Coronary artery (tissue), 2 donors: ENCODE measurements around the gene ITGA7.
A peak's percentile ranks its signal among the peaks of the same experiment; 100 is the strongest.

Experiments
- DNase-seq: peaks from one replicate; pipeline ENCODE4 v3.0.0-alpha.2; 2017; ENCODE audit warnings: low spot score
- H3K27ac ChIP-seq, 2 donors: fragments of 200-600 bp; sonication (generic); one replicate each; pipeline ENCODE4 v1.5.1; 2016 to 2019
- H3K4me3 ChIP-seq: fragments of 200-600 bp; sonication (generic); 2 replicates; pipeline ENCODE4 v1.5.1; 2016; ENCODE audit warnings: mild to moderate bottlenecking, moderate library complexity
- CTCF ChIP-seq: fragments of 200-600 bp; sonication (generic); IDR thresholded peaks from one replicate; pipeline ENCODE4 v1.5.1; 2019; ENCODE audit warnings: antibody characterized with exemption

The ITGA7 gene

DNA sequence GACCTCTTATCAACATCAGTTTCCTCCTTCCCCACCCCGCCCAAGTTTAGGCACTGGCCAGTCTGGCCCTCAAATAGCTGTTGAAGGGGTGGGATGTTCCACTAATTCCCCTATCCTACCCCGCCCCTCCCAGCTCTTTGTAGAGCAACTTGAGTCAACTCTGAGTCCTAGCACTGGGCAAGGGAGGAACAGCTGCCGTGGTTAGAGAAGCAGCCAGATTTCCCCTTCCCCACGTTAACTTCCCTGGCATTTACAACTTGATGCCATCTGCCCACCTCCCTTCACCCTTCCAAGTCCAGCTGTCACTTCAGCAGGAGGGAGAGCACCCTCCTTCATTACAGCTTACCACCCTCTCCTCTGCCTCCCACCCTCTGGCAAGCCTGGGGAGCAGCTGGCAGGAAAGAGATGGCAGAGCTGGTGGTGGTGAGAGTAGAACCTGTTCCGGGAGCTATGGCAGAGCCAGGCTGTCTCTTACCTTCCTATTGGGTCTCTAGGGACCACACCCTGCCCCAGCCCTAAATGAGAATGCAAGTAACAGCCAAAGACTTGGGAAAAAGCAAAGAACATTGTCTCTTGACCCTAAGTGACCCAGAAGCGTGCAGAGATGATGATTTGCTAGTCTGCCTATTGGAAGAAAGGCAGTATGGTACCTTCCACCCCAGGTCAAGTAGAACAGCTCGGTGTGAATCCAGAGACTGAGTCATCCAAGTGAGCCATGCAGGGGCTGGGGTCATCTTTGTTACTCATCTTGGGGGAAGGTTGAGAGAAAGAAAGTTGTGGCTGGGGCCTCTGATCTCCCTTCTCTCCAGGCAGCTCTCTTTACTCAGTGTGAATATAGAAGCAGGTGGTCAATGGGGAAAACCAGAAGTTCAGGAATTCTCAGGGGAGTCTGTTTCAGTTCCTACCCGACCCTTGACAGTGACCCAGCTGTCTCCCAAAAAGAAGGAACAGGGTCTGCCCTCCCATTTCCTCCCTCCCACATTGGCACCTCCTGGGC lies 9.6 kb upstream of the ITGA7 start:
- peak overlapping the region; percentile 83 for H3K4me3 ChIP-seq

GRCh38 chr12:55716582-55716957 lies 8.9 kb upstream of the ITGA7 start:
- TF ChIP-seq CTCF, result no peak

More for the DNA sequence above, 9.6 kb upstream of the ITGA7 start:
- DNase-seq, result no peak
- peak overlapping the region; percentile 73 to 96 for H3K27ac ChIP-seq
- no peak for TF ChIP-seq CTCF

GRCh38 chr12:55715833-55716581 lies 8.3 kb upstream of the ITGA7 start, which contains the start of gene BLOC1S1:
Gene BLOC1S1 (plus strand): TSS chr12:55716046. CDS start chr12:55716052, 6 bp downstream.
- Histone ChIP-seq H3K4me3 (peak within 1 kb of the TSS; percentile 83), H3K27ac (peak within 1 kb of the TSS; percentile 73 to 96)
- DNase-seq, result peak; percentile 95
- no peak for TF ChIP-seq CTCF

More at GRCh38 chr12:55716582-55716957, 8.9 kb upstream of the ITGA7 start:
- DNase-seq, result no peak
- peak overlapping the region; percentile 83 for H3K4me3 ChIP-seq
- H3K27ac ChIP-seq, result peak overlapping the region; percentile 73 to 96

DNA sequence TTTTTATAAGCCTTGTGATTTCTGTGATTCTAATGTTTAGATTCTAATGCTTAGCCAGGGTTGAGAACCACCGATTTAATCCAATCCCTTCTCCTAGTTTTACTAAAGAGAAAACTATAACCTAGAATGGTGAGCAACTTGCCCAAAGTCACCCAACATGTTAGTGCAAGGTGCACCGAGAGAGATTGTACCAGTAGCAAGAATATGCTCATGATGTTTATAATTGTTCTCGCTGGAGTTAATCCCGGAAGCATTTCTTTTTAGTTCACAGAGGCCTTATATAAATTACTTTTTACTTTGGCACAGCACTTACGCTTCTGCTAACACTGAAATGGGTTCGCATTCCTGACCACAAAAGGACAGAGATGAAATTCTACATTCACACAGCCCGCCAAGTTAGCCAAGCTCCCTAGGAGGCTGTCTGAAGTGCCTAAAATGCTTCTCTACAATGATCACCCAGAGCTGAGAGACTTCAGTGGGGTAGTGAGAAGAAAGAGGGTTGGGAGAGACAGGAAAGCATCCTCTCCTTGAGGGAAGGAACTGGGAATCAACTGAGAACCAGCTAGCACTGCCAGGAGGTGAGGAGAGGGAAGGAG lies 7.6 kb upstream of the ITGA7 start:
- Histone ChIP-seq H3K27ac (peak overlapping the region; percentile 73 to 96), H3K4me3 (peak overlapping the region; percentile 83)
- TF ChIP-seq CTCF, result no peak
- no peak for DNase-seq

DNA sequence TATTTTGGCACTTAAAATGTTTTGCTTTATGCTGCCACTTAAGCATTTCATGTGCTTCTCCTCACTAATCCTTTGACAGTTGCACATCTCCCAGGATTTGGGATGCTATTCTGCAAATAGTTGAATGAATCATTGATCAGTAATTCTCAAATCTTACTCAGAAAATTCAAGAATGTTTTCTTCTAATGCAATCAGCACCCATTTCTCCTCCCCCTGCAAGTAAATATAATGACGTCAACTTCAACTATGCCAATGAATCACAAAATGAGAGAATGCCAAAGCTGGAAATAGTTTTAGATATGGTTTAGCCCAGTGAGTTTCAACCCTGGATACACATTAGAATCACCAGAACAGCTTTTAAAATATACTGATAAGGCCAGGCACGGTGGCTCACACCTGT lies 6.0 kb upstream of the ITGA7 start:
- Histone ChIP-seq H3K4me3 (no peak overlapping the region), H3K27ac (peak overlapping the region; percentile 76 to 92)
- no peak for DNase-seq
- no peak for TF ChIP-seq CTCF

GRCh38 chr12:55712700-55713415 lies 5.2 kb upstream of the ITGA7 start:
- Histone ChIP-seq H3K4me3 (peak overlapping the region; percentile 52), H3K27ac (peak overlapping the region; percentile 76 to 92)
- no peak for DNase-seq
- TF ChIP-seq CTCF, result no peak
